ENCODE data around the gene USP31.
A peak's percentile ranks its signal among the peaks of the same experiment; 100 is the strongest.

Gene USP31

DNA sequence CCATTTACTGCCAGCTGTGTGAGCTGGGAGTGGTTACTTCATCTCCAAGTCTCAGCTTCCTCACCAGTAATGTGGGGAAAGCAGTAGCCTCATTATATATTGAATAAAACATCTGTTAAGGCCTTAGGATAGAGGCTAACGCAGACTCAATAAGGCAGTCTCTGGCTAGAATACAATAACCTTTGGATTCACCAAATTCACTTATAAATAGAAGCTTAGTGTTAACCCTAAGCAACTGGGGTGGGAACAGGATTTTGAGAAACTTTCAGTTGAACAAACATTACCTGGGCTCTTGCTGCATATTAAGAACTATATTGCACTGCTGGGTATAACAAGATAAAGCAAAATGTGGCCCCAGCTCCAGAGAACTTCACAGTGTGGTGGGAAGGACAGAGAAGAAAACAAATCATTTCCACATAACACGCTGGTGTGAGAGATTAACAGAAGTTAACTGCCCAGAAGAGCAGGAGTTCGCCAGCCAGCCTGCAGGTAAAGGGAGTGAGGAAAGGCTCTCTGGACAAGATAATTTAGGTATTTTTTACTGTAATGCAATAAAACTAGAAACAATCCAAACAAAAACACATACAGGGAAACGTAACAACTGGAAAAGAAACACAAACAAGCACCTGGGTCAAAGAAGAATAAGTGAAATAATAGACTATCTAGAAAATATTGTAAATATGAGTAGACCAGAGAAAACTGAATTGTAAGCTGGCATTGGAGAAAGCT, 57.0 kb downstream of the USP31 start:
- no peak for DNase-seq

DNA sequence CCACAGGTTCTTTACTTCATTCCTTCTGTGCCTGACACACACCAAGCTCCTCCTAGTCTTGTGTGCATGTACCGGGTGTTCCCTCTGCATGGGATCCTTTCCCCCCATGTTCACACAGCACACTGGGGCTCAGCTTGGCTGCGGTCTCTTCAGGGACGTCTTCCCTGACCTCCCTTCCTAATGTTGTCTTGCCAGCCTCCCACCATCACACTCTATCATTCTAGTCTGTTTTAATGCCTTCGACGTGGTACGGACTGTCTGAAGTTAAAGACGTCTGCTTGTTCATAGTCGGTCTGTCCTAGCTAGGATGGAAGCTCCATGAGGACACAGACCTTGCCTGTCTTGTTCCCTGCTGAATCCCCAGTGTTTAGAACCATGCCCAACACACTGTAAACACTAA, 60.1 kb downstream of the USP31 start:
- no peak for DNase-seq

DNA sequence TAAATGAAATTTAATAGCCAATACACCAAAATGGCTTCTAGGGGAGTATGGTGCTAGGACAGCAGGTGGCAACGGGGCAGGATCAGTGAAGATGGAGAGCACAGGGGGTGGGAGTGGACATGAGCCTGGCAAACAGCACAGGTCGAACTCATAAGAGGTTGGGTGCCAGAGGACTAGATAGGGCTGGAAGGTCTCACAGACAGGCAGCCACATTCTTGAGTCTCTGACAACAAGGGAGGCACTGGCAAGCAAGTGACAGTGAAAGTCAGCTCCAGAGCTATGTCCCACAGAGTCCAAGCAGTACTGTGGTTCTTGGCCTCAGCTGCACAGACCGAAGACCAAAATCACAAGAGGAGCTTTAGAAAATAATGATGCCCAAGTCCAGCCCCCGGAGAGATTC, 61.2 kb downstream of the USP31 start:
- DNase-seq: no peak

DNA sequence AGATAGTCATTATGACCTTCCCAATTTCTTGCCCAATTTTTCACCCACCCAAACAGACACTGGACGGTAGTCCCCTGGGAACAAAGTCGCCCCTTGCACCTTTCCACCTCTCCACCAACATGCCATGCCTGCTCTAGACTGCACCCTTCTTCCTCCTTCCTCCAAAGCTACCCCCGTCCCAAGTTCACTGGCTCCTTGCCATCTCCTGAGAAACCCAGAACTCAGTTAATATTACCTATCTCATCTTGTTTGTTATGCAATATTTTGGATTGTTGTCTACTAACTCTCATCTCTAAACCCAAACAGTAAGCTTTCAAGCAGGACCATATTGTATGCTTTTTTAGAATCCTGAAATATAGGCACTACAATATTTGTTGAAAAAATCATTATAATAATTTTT, 63.3 kb downstream of the USP31 start:
- no peak for DNase-seq

DNA sequence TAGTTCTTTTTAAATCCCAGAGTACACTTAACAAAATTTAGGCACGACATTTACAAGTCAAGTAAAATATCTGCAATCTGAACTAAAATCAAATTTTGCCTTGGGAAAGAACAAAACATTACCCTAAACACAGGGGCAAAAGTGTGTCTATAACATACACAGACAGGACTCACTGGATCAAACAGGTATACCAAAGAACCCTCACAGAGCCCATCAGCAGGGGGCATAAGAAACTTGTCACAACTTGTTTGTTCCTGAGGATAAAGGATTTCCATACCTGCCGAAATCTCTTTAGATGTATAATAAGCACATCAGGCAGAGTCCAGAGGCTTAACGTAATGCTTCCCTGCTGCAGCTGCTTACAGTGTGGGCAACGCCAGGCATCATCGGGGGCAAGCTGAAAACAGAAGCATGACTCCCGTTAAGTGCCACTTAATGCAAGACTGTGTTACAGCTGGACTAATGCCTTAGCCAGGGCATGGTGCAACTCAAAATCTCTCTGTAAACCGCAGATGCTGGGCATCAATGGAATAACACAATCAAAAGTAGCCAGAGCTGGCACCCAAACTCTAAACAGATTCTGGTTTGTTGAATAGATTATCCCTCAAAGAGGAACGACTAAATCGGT, 67.0 kb downstream of the USP31 start:
- DNase-seq: peak; percentile 30

DNA sequence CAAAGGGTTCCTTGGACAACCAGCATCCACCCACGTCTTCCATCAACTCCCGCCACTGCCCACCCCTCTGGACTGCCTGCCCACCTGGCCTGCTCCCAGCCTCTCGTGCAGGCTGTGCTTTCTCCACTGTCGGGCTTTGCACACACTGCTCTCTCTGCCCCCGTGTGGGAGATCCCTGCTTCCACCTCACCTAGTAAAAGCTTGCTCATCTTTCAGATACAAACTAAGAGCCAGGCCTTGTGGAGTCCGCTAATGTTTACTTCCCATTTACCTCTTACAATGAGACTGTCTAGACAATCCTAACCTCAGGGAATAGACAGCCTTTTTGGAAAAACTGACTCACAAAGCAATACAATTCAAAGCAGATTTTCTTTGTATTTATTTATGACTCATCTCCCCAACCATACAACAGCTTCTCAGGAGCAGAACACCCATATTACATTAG, 67.6 kb downstream of the USP31 start:
- DNase-seq: no peak

DNA sequence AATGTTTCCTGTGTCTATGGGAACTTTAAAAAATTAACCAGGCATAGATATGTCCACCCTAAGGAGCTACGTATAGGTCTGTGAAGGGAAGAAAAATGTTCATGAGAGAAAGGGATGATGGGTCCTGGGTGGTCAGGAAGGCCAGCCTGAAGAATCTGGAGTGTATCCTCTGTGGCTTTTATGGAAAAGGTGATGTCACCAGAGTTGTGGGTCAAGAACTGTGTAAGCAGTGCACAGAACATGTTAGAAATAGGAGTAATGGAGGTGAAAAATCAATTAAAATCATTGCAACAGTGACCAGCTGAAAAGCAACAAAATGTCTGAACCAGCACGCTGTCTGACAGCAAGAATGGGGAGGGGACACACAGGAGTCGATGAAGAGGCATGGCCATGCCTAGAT, 68.5 kb downstream of the USP31 start:
- DNase-seq: no peak

DNA sequence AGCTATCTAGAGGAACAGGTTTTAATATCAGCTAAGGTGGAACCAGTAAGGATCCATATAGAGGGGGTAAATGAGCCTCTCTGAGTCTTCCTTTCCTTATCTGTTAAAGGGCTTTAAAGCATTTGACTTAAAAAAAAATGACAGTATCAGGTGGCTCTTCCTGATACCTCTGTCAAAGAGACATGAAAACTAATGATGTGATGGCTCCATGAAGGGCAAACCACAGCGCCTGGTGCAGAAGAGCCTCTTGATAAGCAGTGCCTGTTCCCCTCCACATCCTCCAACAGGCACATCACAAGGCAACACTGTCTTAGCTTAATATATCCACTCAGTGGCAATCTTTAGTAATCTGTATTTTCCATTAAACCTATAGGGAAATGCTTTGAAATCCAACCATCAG, 68.9 kb downstream of the USP31 start:
- no peak for DNase-seq

DNA sequence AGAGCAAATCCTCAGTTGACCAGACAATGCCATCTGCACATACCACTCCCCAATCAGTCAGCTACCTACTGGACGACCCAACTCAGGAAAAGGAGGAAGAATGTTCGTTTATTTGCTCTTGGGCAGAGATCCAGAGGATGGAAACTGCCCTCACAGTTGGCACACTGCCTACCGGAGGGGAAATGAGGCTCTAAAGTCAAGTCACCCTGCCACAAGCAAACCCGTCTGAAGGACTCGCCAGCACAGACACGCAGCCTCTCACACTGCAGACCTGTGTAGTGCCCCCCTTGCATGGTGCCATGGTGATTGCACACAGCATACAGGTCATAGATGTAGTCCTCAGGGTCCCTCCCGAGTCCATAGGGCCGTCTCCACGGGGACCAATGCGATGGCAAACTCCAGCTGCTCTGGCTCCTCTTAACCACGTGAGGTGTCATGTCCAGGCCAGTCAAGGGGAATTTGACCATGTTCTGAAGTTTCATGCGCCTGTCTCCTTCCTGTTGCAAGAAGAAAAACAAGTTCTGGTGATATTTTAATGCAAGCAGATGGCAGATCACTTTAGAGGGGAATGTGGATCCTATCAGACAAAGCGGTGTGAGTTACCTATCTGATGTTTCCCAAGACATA, 69.5 kb downstream of the USP31 start:
- DNase-seq: no peak

DNA sequence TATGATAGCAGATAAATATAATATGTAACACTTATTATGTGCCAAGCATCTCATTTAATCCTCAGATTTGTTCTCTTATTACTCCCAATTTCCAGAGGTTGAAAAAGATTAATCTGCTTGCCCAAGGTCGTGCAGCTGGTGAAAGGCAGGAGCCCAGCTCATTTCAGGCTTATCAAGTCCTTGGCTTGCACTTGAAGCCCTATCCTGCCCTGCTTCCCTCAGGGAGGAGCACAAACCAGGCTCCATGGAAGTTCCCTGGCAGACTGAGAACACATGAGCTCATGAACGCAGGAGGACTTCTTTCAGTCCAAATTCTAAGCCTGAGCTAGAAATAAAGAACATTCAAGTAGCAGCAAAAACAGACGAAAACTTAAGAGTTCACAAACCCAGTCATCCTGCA, 74.8 kb downstream of the USP31 start:
- no peak for DNase-seq

DNA sequence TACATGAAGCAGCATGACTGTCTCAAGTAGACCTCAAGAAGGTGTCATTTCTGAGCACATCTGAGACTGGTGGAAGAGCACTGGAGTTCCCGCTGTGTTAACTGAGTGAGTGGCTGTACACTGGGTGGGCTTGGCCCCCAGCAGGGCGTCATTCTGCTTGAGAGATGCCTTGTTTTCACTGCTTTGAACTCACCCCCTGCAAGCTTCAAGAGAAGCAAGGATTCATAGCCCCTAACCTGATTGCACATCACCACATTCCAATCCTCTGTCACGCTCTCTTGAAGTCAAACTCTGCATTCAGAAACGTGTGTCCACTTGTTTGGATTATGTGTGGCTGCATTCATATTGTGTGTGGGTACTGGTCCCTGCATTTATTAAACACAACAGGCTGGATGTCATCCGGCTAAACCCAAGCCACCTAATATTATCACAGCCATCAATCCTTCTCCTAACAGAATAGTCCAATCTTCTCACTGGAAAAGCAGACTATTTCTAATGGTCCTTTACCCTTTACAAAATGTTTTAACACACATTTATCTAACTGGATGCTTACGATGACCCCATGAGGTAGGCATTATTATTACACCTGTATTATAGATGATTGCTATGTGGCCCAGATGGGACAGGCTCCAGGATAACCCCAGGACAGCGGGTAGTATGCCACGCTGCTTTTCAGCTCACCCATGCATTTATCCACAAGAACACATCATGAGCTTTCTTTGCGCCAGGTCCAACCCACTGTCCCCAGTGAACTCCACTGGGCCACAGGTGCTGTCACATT, 76.3 kb downstream of the USP31 start:
- DNase-seq: no peak

DNA sequence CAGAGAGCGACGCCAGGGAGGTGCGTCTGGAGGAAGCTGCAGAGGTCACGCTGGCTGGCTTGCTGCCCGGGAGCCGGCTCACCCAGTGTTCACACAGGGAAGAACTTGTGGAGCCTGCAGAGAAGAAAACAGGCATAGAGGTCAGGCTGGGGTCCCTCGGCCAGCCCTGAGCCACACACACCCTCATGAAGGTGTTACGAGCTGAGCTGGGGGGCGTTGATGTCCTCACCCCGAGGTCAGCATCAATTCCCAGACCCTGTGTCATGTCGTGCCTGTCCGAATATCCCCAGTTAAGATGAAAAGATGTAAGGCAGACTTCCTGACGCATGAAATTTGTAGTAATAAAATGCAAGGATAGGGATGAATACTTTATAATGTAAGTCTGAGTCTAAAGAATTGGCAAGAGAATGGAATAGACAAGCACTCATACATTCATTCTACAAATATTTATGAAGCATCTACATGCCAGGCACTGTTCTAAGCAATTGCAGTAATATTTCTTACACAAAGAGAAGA, 77.1 kb downstream of the USP31 start:
- DNase-seq: no peak

DNA sequence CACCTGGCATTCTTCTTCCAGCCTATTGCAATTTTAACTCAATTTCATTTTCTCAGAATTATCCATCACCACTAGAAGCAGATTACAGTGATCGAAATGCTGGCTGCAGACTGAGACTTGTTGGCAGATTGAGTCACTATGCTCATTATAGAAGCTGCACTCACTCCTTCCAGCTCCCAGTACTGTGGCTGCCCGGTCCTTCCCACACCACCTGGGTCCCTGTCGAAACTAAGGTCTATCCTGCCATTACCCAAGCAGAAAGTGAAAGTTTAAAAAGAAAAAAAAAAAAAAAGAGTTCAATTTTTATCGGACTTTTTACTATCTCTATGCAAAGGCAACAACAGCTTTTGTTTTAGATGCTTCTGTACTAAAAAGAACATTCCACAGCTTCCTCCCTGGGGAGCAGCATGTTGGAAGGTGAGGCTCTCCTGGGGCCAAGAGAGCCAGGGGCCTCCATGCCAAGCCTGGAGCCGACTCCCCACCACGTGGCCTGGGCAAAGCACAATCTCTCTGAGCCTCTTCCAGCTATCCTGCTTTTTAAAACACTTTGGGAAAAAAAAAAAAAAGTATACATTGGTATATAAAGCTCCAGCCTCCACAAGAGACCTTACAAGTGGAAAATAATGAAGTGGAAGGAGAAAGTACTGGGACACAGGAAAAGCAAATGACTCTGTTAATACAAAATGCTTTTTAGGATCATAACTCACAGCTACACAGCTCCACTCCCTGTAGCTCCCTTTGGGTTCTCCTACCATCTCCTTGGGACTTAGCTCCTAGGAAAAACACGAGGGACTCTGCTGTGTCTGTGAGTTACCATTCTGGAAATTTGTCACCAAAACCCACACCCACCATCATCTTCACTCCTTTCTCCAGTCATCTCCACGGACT, 77.8 kb downstream of the USP31 start:
- no peak for DNase-seq

DNA sequence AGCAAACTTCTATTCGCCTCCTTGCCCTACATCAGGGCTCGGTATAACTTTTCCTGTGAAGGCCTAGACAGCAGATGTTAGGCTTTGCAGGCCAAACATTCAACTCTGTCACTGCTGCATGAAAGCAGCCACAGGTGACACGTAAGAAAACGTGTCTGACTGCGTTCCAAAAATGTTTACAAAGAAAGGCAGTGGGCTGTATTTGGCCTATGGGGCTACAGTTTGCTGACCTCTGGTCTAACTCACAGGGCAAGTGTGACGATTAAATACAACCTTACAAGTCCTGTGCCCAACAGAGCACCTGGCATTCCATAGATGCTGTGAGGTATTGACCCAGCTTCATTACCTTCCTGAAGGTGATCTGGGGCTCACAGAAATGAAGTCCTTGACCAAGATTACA, 79.4 kb downstream of the USP31 start:
- no peak for DNase-seq

DNA sequence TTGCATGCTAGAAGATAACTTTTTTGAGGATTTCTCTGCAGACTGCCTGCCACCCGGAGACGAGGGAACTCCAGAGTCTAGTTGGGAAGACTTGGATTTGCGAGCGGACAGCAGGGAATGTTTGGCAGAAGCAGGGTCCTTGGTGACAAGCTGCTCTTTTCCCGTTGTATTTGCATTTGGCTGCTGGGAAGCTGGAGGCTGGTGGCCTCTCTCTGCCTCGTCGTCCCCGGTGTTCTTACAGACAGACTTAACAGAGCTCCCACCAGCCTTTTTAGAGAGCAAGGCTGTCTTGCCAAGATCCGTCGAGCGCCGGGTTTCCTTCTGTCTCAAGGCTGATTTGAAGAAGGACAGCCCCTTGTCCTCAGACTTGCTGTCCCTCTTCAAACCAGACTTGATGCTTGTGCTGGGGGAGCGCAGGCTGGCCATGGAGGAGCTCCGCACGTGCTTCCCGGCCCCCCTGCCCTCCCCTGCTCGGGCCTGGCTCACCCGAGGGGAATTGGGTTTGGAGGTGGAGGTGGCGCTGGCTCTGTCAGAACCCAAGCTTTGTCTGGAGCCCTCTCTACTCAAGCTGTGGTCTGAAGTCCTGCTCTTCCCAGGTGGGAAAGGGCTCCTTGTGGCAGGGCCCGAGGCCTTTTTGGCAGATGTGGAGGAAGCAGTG, 81.0 kb downstream of the USP31 start:
- DNase-seq: no peak

DNA sequence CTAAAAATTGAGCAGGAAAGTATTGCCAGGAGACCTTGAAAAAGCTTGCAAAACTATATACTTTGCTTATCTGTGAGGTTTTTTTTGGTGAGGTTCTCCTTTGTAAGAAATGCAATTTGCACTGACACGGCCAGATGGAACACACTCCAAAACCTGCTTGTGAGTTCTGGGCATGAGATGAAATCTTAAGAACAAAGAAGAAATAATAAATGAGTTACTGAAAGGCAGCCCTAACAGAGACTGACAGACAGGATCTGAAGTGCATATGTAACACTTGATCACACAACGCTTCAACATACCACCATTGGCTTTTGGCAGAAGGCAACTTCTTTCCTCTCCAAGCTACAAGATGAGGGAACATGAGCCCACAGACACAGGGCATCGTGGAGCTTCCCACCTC, 82.6 kb downstream of the USP31 start:
- no peak for DNase-seq

DNA sequence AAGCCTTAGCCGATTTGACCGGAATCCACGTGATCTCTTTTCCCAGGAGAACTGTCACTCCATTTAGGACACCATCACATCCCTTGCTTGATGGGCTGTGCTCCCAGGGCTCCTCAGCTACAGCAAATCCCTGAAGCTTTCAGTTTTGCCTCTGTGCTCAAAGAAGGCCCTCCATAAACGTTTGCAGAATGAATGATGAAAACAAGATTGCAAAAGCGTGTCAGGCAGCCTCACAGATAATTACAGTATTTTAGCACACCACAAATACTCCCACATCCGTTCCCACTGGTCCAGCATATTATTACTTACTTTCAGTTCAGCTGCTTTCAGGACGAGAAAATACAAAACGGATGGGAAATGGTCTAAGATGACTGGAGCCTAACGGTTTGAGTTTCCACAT, 84.6 kb downstream of the USP31 start:
- DNase-seq: no peak

DNA sequence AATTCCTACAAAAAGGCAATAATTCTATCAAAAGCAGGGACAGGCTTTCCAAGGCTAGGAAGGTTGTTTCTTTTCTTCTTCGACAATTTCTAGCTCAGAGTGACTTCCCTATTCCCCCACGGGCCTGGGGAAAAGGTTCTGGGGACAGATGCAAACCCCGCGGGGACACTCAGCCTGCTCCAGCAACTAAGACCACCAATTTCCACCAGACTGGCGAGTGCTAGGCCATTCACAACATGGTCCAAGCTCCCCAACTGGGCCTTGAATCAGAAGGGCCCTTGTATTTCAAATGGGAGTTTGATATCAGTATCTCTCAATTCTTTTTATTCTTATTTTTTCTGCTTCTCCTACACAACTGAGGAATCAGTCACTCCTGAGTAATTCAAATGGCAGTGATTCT, 86.7 kb downstream of the USP31 start:
- no peak for DNase-seq

DNA sequence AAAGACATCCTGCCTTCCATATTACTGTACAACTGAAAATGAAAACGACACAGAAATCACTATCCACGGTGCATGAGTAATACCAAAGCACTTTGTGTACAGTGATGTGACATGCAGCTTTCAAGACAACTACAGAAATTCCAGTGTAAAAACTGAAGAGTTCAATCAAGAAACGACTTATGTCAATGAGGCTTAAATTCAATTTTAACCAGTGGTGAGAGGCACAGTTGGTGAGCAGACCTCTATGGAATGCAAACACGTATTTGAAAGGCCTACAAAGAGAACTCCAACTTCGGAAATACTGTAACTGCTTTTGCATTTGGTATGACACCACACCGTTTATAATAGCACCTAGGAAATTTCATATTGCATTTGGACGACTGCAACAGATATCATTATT, 87.6 kb downstream of the USP31 start:
- DNase-seq: no peak

DNA sequence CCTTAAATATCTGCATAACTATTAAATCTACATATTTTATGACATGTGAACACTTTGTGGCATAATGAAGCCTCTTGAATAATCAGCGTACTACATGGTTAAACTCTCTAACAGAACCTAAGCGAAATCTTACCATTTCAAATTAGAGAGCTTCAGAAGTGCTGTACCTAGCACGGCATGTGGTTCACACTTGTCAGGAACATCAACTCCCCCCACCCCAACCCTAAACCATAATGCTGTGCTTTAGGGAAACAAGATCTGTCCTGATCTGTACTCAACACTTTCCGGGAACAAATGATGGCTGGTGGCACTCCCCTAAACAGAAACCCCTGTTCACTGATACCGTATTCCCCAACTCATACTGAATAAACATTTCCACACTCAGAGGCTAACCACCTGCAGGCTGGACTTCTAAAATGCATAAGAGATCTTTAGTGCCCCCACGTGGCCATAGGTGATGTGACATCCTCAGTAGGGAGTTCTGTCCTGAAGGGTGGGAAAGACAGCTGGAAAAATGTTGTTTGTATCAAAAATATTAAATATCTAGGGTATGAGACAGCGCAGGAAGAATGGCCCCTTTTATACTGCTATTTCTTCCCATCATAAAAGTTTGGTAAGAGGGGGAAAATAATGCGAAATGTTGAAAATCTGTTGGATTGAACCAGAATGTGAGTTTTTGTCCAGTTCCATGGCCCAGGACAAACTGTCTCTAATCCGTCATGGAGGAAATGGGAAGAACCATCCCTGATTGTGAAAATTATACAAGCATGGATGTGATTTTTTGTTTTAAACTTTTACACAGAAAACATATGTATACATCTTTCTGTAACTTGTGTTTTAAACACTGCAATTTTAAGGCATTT, 88.6 kb downstream of the USP31 start:
- peak; percentile 83 for DNase-seq

DNA sequence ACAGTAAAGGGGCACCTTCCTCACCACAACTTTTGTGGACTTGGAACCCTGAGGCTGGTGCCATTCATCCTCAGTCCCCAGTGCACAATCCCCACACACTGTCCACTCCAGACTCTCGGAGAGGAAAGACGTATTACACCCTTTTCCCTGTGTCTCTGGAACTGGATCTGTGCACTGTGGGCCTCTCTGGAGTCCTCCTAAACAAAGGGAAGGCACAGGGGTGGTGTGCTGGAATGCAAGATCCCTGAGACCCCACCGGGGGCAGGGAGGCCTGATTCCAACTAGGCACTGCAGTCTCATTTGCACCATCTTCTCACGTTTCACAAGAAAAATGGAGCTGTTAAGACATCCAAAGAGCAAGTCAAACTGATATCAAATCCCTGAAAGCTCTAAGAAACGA, 89.8 kb downstream of the USP31 start:
- no peak for DNase-seq

Measured in NCI-H82 (cell line).